SHP77 (cell line): Measurements from ENCODE around the gene DMBT1.

ENCODE experiments used
- DNase-seq, 2 experiments: peaks; one replicate each; lab custom pipeline; 2025; lab: John Stamatoyannopoulos, UW

DMBT1 gene

GRCh38 chr10:122646511-122647382 lies 86.2 kb downstream of the DMBT1 start:
- no peak for DNase-seq

DNA sequence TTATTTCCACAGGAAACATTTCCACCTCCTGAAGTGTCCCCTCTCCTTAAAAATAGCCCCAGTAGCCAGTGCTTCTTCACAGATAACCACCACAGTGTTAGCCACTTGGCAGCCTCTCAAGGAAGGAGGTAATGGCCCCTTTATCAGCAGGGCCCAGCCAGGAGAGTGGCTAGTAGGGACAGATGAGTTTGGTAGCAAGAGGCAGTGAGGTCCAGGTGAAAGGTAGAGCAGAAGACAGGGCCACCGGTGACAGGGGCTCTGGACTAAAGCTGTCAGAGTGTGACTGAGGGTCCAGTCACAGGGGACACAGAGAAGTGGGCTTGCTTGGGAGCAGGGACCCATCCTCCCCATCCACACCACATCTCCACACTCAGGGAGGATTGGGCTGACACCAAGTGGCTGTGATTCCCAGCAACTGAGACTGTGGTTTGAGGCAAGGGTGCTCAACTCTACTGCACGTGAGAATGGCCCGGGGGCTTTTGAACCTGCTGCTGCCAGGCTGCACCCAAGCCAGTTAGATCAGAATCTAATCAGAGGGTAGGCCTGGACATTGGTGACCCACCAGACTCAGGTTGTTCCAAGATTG lies 86.9 kb downstream of the DMBT1 start:
- DNase-seq: no peak

DNA sequence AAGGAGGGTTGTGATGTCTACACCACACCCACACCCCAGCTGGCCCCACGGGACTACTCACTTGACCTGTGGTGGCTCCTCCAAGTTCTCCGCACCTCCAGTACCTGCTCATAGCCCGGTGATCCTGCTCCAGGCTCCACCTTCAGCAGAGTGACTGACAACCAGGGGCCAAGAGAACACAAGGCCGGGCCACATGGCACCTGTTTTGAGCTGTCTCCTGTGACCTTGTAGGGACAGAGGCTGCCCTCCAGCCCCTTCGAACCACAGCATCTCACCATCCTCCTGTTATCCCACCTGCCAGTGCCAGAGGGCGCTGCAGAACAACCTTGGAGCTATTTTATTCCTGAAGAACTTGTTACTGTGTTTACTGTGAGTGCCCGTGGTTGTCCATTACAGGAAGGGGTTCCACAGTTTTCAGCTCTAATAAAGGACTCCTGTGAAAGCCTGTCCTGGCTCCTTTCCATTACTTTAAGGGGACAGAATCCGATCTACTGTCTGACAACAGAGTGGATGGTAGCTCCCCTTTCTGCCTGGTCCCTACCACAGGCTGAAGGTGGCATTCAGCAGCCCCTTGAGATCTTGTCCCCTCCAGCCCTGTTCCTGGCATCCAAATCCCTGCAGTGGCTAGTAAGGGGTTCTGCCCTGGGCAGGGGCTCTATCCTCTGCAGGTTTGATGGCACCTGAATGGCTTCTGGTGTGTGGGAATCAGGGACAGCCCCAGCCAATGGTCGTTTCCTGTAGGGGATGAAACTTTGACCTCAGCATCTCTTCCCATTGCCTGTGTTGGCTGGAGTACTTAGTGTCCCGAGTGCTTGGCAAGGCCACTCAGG lies 88.3 kb downstream of the DMBT1 start:
- peak; percentile 50 to 65 for DNase-seq

DNA sequence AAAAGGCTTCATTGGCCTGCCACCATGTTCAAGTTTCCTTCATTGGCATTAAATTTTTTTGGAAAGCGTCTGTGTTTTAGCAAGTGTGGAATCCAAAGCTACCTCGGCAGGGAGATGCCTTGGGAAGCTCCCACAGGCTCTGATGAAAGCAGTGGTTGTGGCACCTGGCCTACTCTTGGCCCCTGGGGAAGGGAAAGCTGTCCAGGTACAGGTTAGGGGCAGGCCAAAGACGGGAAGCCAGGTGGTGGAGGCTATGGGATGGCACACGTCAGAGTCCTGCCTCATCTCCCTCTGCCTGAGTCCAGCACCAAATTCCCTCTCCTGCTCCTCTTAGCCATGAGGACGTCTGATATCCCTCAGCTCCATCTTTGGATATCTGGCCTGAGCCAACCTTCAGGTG lies 89.3 kb downstream of the DMBT1 start:
- no peak for DNase-seq

DNA sequence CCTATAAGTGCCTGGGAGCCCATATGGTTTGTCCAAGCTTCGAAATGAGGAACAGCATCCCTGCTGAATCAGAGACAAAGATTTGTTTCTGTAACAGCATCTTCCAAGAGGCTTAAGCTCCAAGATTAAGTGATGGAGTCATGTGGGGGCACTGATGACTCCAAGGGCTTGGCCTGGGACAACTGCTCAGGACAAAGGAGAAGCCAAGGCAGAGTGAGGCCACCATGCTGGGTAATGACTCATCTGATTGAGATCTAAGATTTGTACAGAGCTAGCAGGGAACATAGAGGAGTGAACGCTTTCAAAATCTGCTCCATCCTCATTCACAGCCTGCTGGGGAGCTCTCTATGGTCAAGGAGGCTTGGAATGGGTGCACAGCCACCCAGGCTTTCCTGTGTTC lies 89.8 kb downstream of the DMBT1 start:
- no peak for DNase-seq

- no peak for DNase-seq
Observed at GRCh38 chr10:122655524-122656307, 95.2 kb downstream of the DMBT1 start.

DNA sequence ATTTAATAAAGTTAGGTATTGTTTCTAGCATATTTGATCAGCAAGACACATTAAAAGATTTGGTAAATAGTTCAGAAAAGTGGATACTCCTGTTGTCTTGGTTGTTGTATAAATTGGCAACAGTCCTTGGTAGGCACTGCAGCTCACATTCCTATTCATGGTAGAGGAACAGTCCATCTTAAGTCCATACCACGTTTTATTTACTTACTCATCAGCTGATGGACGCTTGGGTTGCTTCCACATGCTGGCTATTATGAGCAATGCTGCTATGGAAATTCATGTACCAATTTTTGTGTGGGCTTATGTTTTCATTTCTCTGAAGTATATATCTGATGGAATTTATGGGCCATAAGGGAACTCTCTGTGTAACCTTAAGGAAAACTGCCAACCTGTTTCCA lies 95.8 kb downstream of the DMBT1 start:
- no peak for DNase-seq

- no peak for DNase-seq
Observed at GRCh38 chr10:122656741-122657140, 96.2 kb downstream of the DMBT1 start.

DNA sequence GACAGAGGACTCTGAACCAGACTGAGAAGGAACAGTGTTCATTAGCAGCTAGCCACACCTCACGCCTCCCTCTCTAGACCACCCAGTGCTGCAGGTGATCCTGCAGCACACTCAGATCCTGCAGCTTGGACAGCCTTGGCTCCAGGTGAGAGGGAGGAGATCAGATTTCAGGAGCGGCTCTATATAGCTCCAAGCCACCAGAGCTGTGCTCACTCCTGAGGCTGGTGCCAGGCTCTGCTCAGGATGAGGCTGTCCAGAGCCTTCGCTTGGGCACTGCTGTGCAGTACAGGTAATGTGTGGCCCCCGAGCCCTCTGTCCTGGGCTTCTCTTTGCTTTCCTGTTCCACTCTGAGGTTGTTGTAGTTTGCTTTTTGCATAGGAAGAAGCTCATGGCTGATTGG lies 96.7 kb downstream of the DMBT1 start:
- no peak for DNase-seq

- no peak for DNase-seq
Observed at GRCh38 chr10:122657729-122658128, 97.2 kb downstream of the DMBT1 start.

GRCh38 chr10:122658356-122659049 lies 97.9 kb downstream of the DMBT1 start:
- DNase-seq: no peak

DNA sequence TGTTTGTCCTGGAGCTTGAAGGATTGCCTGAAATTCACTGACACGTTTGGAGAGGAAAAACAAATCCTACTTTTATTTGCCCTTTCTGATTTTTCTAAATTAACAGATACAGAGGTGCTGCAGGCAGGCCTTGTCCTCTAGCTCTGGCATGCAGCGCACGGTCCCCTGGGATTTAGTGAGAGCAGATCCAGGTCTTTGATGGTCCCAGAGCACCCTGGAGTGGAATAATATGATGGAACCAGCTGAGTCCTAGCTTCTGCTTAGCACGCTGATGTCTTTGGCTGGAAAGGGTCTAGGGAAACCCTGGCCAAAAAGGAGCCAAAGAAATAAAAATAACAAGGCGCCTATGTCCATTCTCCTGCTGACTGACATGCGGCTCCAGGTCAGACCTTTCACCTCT lies 98.6 kb downstream of the DMBT1 start:
- DNase-seq: no peak

DNA sequence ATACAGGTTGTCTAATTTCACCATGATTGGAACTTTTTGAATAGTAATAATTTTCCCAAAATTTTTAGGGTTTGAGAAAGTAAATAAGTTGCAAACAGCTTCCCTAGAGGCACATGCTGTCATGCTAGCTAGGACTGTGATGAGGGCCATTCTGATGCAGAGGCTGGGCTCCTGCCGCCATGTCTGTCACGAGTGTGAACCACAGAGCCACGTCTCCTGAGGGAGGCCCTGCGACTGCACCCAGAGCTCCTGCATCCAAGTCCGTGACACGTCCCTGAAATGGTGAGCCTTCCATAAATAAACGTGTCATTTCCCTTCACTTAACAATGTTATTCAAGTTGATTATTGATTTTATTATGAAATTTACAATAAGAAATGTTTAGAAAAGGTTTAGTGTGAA lies 99.1 kb downstream of the DMBT1 start:
- no peak for DNase-seq

GRCh38 chr10:122660696-122661095 lies 100.1 kb downstream of the DMBT1 start:
- no peak for DNase-seq

DNA sequence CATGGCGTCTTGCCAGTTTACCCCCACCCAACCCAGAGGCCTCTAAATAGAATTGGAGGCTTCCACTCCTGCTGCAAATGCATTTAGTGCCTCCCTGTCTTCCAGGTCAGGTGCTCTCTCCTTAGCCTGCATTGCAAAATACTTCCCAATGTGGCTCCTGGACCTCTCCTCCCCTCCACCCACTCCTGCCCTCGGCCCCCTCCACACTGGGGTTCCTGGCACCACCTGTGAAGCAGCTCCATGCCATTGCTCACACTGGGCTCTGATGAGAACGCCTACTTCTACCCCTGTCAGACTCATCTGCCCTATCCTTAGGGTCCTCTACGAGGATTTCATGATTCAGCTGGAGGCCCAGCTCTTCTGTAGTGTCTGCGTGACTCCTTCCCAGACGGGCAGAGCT lies 101.7 kb downstream of the DMBT1 start:
- no peak for DNase-seq

- DNase-seq: no peak
Observed at GRCh38 chr10:122663516-122664130, 103.1 kb downstream of the DMBT1 start.

DNA sequence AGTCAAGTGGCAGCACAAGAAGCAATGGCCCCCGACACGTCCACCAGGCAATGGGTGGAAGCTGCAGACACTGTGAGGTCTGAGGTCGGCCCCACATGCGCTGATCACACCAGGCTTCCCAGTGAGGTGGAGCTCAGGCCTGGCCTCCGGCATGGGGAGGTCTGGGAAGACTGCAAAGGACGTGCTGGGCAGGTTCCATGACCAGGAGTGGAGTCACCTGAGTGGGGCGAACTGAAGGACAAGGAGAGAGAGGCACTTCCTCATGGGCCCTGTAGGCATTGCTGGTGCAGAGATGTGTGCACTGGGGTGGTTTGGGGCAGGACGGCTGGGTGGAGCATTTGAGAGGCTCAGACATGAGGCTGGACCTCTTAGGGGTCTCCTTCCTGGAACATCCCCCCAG lies 103.9 kb downstream of the DMBT1 start:
- DNase-seq: no peak

GRCh38 chr10:122665329-122665860 lies 104.8 kb downstream of the DMBT1 start:
- DNase-seq: no peak

- DNase-seq: no peak
Observed at GRCh38 chr10:122665946-122666345, 105.4 kb downstream of the DMBT1 start.

GRCh38 chr10:122669045-122669444 lies 108.5 kb downstream of the DMBT1 start:
- no peak for DNase-seq

- no peak for DNase-seq
Observed at GRCh38 chr10:122669842-122670241, 109.3 kb downstream of the DMBT1 start.
